Vagina (tissue), 2 donors: ENCODE data around the gene B4GALT1.

Experiments
- POLR2A ChIP-seq, 2 donors: fragments of 450-650 bp; IDR thresholded peaks; one replicate each; pipeline ENCODE4 v1.6.1; 2017; ENCODE audit warnings: antibody characterized with exemption in 2 of 2, mild to moderate bottlenecking in 2 of 2, moderate library complexity in 2 of 2
- POLR2AphosphoS5 ChIP-seq, 2 donors: sonication (generic); formaldehyde crosslinking; IDR thresholded peaks; one replicate each; pipeline ENCODE4 v1.9.0; 2017; ENCODE audit warnings: antibody characterized with exemption in 2 of 2, mild to moderate bottlenecking in 2 of 2, low read depth in 1 of 2; ENCODE audit not compliant: insufficient read depth in 1 of 2
- TF ChIP-seq, protein P1 (sequence below), 3 experiments: fragments of 450-650 bp in 2 of 3; fragments of 200-600 bp in 1 of 3; sonication (generic) in 1 of 3; IDR thresholded peaks; one replicate each; pipeline ENCODE4 v1.5.1; 2017 to 2019; ENCODE audit warnings: antibody characterized with exemption in 3 of 3, mild to moderate bottlenecking in 2 of 3, moderate library complexity in 2 of 3

- TF ChIP-seq POLR2A (IDR thresholded peaks at IDR 0.05) (no peak), POLR2AphosphoS5 (IDR thresholded peaks at IDR 0.05; ENCODE audit: insufficient read depth in 1 of 2, low read depth in 1 of 2) (no peak)
- TF ChIP-seq, protein P1, sequence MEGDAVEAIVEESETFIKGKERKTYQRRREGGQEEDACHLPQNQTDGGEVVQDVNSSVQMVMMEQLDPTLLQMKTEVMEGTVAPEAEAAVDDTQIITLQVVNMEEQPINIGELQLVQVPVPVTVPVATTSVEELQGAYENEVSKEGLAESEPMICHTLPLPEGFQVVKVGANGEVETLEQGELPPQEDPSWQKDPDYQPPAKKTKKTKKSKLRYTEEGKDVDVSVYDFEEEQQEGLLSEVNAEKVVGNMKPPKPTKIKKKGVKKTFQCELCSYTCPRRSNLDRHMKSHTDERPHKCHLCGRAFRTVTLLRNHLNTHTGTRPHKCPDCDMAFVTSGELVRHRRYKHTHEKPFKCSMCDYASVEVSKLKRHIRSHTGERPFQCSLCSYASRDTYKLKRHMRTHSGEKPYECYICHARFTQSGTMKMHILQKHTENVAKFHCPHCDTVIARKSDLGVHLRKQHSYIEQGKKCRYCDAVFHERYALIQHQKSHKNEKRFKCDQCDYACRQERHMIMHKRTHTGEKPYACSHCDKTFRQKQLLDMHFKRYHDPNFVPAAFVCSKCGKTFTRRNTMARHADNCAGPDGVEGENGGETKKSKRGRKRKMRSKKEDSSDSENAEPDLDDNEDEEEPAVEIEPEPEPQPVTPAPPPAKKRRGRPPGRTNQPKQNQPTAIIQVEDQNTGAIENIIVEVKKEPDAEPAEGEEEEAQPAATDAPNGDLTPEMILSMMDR (IDR thresholded peaks at IDR 0.05) = no peak
Observed at GRCh38 chr9:33101104-33101951, 65.8 kb downstream of the B4GALT1 start.
